Liver (tissue), 9 donors: ENCODE measurements around the gene S100A12. TPM values are rescaled to one million over a fixed set of nuclear protein-coding genes. Genes with fewer than 3 reads are reported as not detected.

Source experiments
- DNase-seq: peaks from one replicate; pipeline ENCODE4 v3.0.0-alpha.2; 2017; ENCODE audit warnings: low spot score
- H3K27ac ChIP-seq, 2 donors: one replicate each; pipeline ENCODE4 v1.7.0; 2013; ENCODE audit warnings: inconsistent platforms in 2 of 2, low read length in 2 of 2, control low read depth in 1 of 2, low read depth in 1 of 2, mild to moderate bottlenecking in 1 of 2
- H3K27me3 ChIP-seq, 4 donors: one replicate each; pipeline versions ENCODE4 v1.6.1 to v1.7.0; 2013; ENCODE audit warnings: low read length in 3 of 4, inconsistent platforms in 1 of 4, mild to moderate bottlenecking in 1 of 4, moderate library complexity in 1 of 4; ENCODE audit not compliant: control insufficient read depth in 4 of 4, insufficient read depth in 4 of 4
- H3K36me3 ChIP-seq, 4 donors: one replicate each; pipeline versions ENCODE4 v1.6.1 to v1.7.0; 2013; ENCODE audit warnings: low read length in 3 of 4, mild to moderate bottlenecking in 3 of 4, low read depth in 1 of 4, moderate library complexity in 1 of 4; ENCODE audit not compliant: control insufficient read depth in 4 of 4, insufficient read depth in 3 of 4
- H3K4me1 ChIP-seq, 4 donors: one replicate each; pipeline versions ENCODE4 v1.6.1 to v1.7.0; 2013; ENCODE audit warnings: low read length in 3 of 4, mild to moderate bottlenecking in 3 of 4, moderate library complexity in 1 of 4; ENCODE audit not compliant: control insufficient read depth in 4 of 4, insufficient read depth in 4 of 4
- H3K4me3 ChIP-seq, 3 donors: one replicate each; pipeline versions ENCODE4 v1.6.1 to v1.7.0; 2013; ENCODE audit warnings: low read length in 3 of 3, control low read depth in 1 of 3, low read depth in 1 of 3, mild to moderate bottlenecking in 1 of 3
- H3K9ac ChIP-seq, 2 donors: one replicate each; pipeline ENCODE4 v1.7.0; 2013; ENCODE audit warnings: low read length in 2 of 2, mild to moderate bottlenecking in 2 of 2, moderate library complexity in 2 of 2, control low read depth in 1 of 2, low read depth in 1 of 2
- H3K9me3 ChIP-seq, 4 donors: one replicate each; pipeline versions ENCODE4 v1.6.1 to v1.7.0; 2013; ENCODE audit warnings: low read length in 3 of 4; ENCODE audit not compliant: control insufficient read depth in 4 of 4
- ATF3 ChIP-seq: IDR thresholded peaks from 2 replicates; pipeline ENCODE4 v1.6.1; 2016; ENCODE audit warnings: antibody characterized with exemption
- CTCF ChIP-seq: fragments of 150-350 bp; IDR thresholded peaks from 2 replicates; pipeline ENCODE4 v1.5.1; 2017; ENCODE audit warnings: improper control_type of control experiment, low read depth, low read length; ENCODE audit not compliant: missing input control
- EGR1 ChIP-seq, 2 donors: IDR thresholded peaks; 2 replicates each; pipeline ENCODE4 v1.6.1; 2016 to 2018; ENCODE audit warnings: antibody characterized with exemption in 2 of 2, low read depth in 2 of 2
- FOXA1 ChIP-seq: IDR thresholded peaks from 2 replicates; pipeline ENCODE4 v1.6.1; 2016; ENCODE audit warnings: antibody characterized with exemption
- FOXA2 ChIP-seq: IDR thresholded peaks from 2 replicates; pipeline ENCODE4 v1.6.1; 2016; ENCODE audit warnings: antibody characterized with exemption
- GABPA ChIP-seq, 2 donors: IDR thresholded peaks in 1 of 2; conservative IDR thresholded peaks in 1 of 2; 2 replicates each; pipeline ENCODE4 v1.6.1; 2016; ENCODE audit warnings: antibody characterized with exemption in 2 of 2, mild to moderate bottlenecking in 1 of 2, moderate library complexity in 1 of 2
- HNF4A ChIP-seq, 2 donors: conservative IDR thresholded peaks; 2 replicates each; pipeline ENCODE4 v1.6.1; 2016; ENCODE audit warnings: antibody characterized with exemption in 2 of 2, mild to moderate bottlenecking in 2 of 2
- HNF4G ChIP-seq: IDR thresholded peaks from 2 replicates; pipeline ENCODE4 v1.6.1; 2016; ENCODE audit warnings: antibody characterized with exemption
- JUND ChIP-seq, 2 donors: IDR thresholded peaks; 2 replicates each; pipeline ENCODE4 v1.6.1; 2016; ENCODE audit warnings: antibody characterized with exemption in 2 of 2
- MAX ChIP-seq: IDR thresholded peaks from 2 replicates; pipeline ENCODE4 v1.6.1; 2016; ENCODE audit warnings: antibody characterized with exemption
- NR2F2 ChIP-seq: IDR thresholded peaks from 2 replicates; pipeline ENCODE4 v1.6.1; 2016; ENCODE audit warnings: antibody characterized with exemption
- RAD21 ChIP-seq, 2 donors: IDR thresholded peaks; 2 replicates each; pipeline ENCODE4 v1.6.1; 2016; ENCODE audit warnings: antibody characterized with exemption in 2 of 2, mild to moderate bottlenecking in 2 of 2
- REST ChIP-seq: IDR thresholded peaks from 2 replicates; pipeline ENCODE4 v1.6.1; 2016; ENCODE audit warnings: antibody characterized with exemption, mild to moderate bottlenecking
- RXRA ChIP-seq, 2 donors: IDR thresholded peaks; 2 replicates each; pipeline ENCODE4 v1.6.1; 2017 to 2018; ENCODE audit warnings: antibody characterized with exemption in 2 of 2, mild to moderate bottlenecking in 1 of 2
- SP1 ChIP-seq: IDR thresholded peaks from 2 replicates; pipeline ENCODE4 v1.6.1; 2018; ENCODE audit warnings: antibody characterized with exemption, mild to moderate bottlenecking
- TAF1 ChIP-seq: conservative IDR thresholded peaks from 2 replicates; pipeline ENCODE4 v1.6.1; 2016; ENCODE audit warnings: antibody characterized with exemption, mild to moderate bottlenecking
- YY1 ChIP-seq: IDR thresholded peaks from 2 replicates; pipeline ENCODE4 v1.6.1; 2016; ENCODE audit warnings: antibody characterized with exemption, mild to moderate bottlenecking
- ZBTB33 ChIP-seq: IDR thresholded peaks from 2 replicates; pipeline ENCODE4 v1.6.1; 2016; ENCODE audit warnings: antibody characterized with exemption
- WGBS: extraction: QIAGEN DNeasy Blood & Tissue Kit; methylation state at CpG from one replicate; pipeline ENCODE4 v1.1.7; 2013; 5-methylcytosine and 5-hydroxymethylcytosine counted together
- polyA plus RNA-seq, 2 donors: library from polyadenylated mRNA; stranded (reverse) in 1 of 2; unstranded in 1 of 2; fragments of 200-250 nt in 1 of 2; fragments of >200 nt in 1 of 2; fragmentation: Nextera tagmentation in 1 of 2; extraction: Ambion mirVana in 1 of 2; gene quantifications; one replicate each; pipeline versions ENCODE4 v1.2.1 to v1.2.3, GENCODE V29; 2013 to 2015
- total RNA-seq, 2 donors: library from RNA; depleted of rRNA; stranded (reverse); fragments of >200 nt; gene quantifications; one replicate each; pipeline ENCODE4 v1.2.3, GENCODE V29; 2014
- donor health status: healthy.
- donor health status: healthy.
- donor health status: healthy.
- donor health status: healthy.
- donor health status: healthy.

The S100A12 gene
- total and polyA plus RNA-seq, 4 donors, result 3.3 to 35.2 (median 12.1) TPM

GRCh38 chr1:153370146-153370545, 5.3 kb downstream of the S100A12 start:
- 74% methylated on average over 3 of the region's 3 CpGs for WGBS
- Histone ChIP-seq H3K36me3 (no peaks in the 10 kb centered on the region), H3K9ac (no peak overlapping the region), H3K27ac (no peak overlapping the region), H3K4me1 (no peaks in the 10 kb centered on the region), H3K27me3 (peaks cover 0 to 5% (median 1%) of the 10 kb centered on the region in 4 donors), H3K4me3 (no peak overlapping the region), H3K9me3 (no peaks in the 10 kb centered on the region)
- TF ChIP-seq RXRA (IDR thresholded peaks at IDR 0.05) (no peak), EGR1 (IDR thresholded peaks at IDR 0.05; ENCODE audit: low read depth in 2 of 2) (no peak), ZBTB33 (no peak), ATF3 (no peak), NR2F2 (no peak), TAF1 (no peak), YY1 (no peak), MAX (no peak), HNF4A (conservative IDR thresholded peaks at IDR 0.05) (no peak), RAD21 (IDR thresholded peaks at IDR 0.05) (no peak), REST (no peak), GABPA (IDR thresholded peaks at IDR 0.05 in 1 of 2, conservative IDR thresholded peaks at IDR 0.05 in 1 of 2) (no peak), FOXA2 (no peak), HNF4G (no peak), JUND (IDR thresholded peaks at IDR 0.05) (no peak), SP1 (no peak), CTCF (no peak), FOXA1 (no peak)
- DNase-seq, result no peak
